Natural killer cell (primary cell): ENCODE measurements around the gene GABRB3. TPM values are rescaled to one million over a fixed set of nuclear protein-coding genes. Genes with fewer than 3 reads are reported as not detected.

Experiments used
- ATAC-seq, 3 donors: fragments of 150-1000 bp in 2 of 3; fragments of 200-7000 bp in 1 of 3; cut with Tn5 transposase; 1 replicate in 1 of 3; 2 replicates in 2 of 3; pipeline ENCODE4 v1.10.0; 2021; ENCODE audit warnings: mild to moderate bottlenecking in 2 of 3, moderate library complexity in 2 of 3
- DNase-seq, 2 donors: peaks; one replicate each; pipeline versions ENCODE4 v3.0.0 to v3.0.0-alpha.2; 2013 to 2021; ENCODE audit warnings: mixed read lengths in 1 of 2
- H3K27ac ChIP-seq: one replicate; pipeline ENCODE4 v1.5.1; 2013; ENCODE audit warnings: mild to moderate bottlenecking, low read length
- H3K27me3 ChIP-seq: one replicate; pipeline ENCODE4 v1.6.1; 2013; ENCODE audit warnings: low read length; ENCODE audit not compliant: control insufficient read depth, insufficient read depth
- H3K36me3 ChIP-seq: one replicate; pipeline ENCODE4 v1.6.1; 2013; ENCODE audit warnings: low read length; ENCODE audit not compliant: control insufficient read depth, insufficient read depth
- H3K4me1 ChIP-seq: one replicate; pipeline ENCODE4 v1.6.1; 2013; ENCODE audit warnings: low read length; ENCODE audit not compliant: control insufficient read depth, insufficient read depth
- H3K4me3 ChIP-seq: one replicate; pipeline ENCODE4 v1.5.1; 2013; ENCODE audit warnings: low read length
- H3K9me3 ChIP-seq: one replicate; pipeline ENCODE4 v1.6.1; 2013; ENCODE audit warnings: low read length; ENCODE audit not compliant: control insufficient read depth, insufficient read depth
- H3K27ac Mint-ChIP-seq, 2 donors: one replicate each; pipeline ENCODE4 v1.8.0; 2022; ENCODE audit warnings: mild to moderate bottlenecking in 2 of 2, mixed read lengths in 2 of 2, moderate library complexity in 1 of 2
- H3K27me3 Mint-ChIP-seq, 2 donors: one replicate each; pipeline ENCODE4 v1.8.0; 2022; ENCODE audit warnings: low read depth in 2 of 2, mixed read lengths in 2 of 2
- H3K36me3 Mint-ChIP-seq: one replicate; pipeline ENCODE4 v1.8.0; 2022; ENCODE audit warnings: mixed read lengths
- H3K4me1 Mint-ChIP-seq, 2 donors: one replicate each; pipeline ENCODE4 v1.8.0; 2022; ENCODE audit warnings: mixed read lengths in 2 of 2
- H3K4me3 Mint-ChIP-seq: one replicate; pipeline ENCODE4 v1.8.0; 2022; ENCODE audit warnings: mild to moderate bottlenecking, moderate library complexity, mixed read lengths
- H3K9me3 Mint-ChIP-seq, 2 donors: one replicate each; pipeline ENCODE4 v1.8.0; 2022; ENCODE audit warnings: mixed read lengths in 2 of 2
- CTCF ChIP-seq: fragments of 200-600 bp; IDR thresholded peaks from one replicate; pipeline ENCODE4 v1.8.0; 2022; ENCODE audit warnings: antibody characterized with exemption
- WGBS: methylation state at CpG from one replicate; pipeline ENCODE4 v1.1.7; 2013; ENCODE audit warnings: missing lambda C conversion rate; ENCODE audit not compliant: insufficient coverage; 5-methylcytosine and 5-hydroxymethylcytosine counted together
- intact Hi-C: fragments of 100-400 bp; cut with micrococcal nuclease; formaldehyde crosslinking; loops from one replicate; pipeline ENCODE4 v1.14.2; 2022
- total RNA-seq, 4 donors: library from RNA; stranded (reverse); fragments of 120-200 nt in 1 of 4; gene quantifications; one replicate each; pipeline versions ENCODE4 v1.2.3 to v1.2.4, GENCODE V29; 2013 to 2022

Gene GABRB3
- total RNA-seq, 3 donors from 2014 or later (not counting 1 experiment from before 2014, with no cell fraction given), result not detected

GRCh38 chr15:26781816-26782215, 8.9 kb upstream of the GABRB3 start:
- 76% methylated on average over 24 of the region's 24 CpGs for WGBS
- TF ChIP-seq CTCF, result no peak
- no peak overlapping the region for H3K4me3 ChIP-seq
- intact Hi-C loops, result no loop called here
- H3K27me3 ChIP-seq, result no peaks in the 10 kb centered on the region
- H3K9me3 Mint-ChIP-seq, result peaks cover 2 to 8% of the 10 kb centered on the region in 2 donors
- H3K4me1 ChIP-seq, result no peaks in the 10 kb centered on the region
- H3K27ac Mint-ChIP-seq, result no peak overlapping the region
- H3K4me3 Mint-ChIP-seq, result no peak overlapping the region
- H3K36me3 Mint-ChIP-seq, result no peaks in the 10 kb centered on the region
- H3K27me3 Mint-ChIP-seq, result no peaks in the 10 kb centered on the region
- H3K4me1 Mint-ChIP-seq, result no peaks in the 10 kb centered on the region
- no peaks in the 10 kb centered on the region for H3K36me3 ChIP-seq
- DNase-seq (no peak), ATAC-seq (no peak)
- H3K9me3 ChIP-seq, result peaks cover 3% of the 10 kb centered on the region
- no peak overlapping the region for H3K27ac ChIP-seq

GRCh38 chr15:26773917-26774316, 1.1 kb upstream of the GABRB3 start:
- Histone ChIP-seq H3K36me3 (no peaks in the 10 kb centered on the region), H3K27ac (no peak overlapping the region), H3K4me1 (no peaks in the 10 kb centered on the region), H3K9me3 (no peaks in the 10 kb centered on the region), H3K27me3 (peaks cover 2% of the 10 kb centered on the region), H3K4me3 (no peak overlapping the region)
- H3K27ac Mint-ChIP-seq, result no peak overlapping the region
- 24% methylated on average over 8 of the region's 8 CpGs for WGBS
- intact Hi-C loops, result no loop called here
- no peak for ATAC-seq
- peaks cover 15% of the 10 kb centered on the region for H3K36me3 Mint-ChIP-seq
- peak overlapping the region; percentile 68 for H3K4me3 Mint-ChIP-seq
- H3K27me3 Mint-ChIP-seq, result peaks cover 26 to 28% of the 10 kb centered on the region in 2 donors
- no peaks in the 10 kb centered on the region for H3K4me1 Mint-ChIP-seq
- no peak for TF ChIP-seq CTCF
- no peak for DNase-seq
- H3K9me3 Mint-ChIP-seq, result peaks cover 3 to 4% of the 10 kb centered on the region in 2 donors

DNA sequence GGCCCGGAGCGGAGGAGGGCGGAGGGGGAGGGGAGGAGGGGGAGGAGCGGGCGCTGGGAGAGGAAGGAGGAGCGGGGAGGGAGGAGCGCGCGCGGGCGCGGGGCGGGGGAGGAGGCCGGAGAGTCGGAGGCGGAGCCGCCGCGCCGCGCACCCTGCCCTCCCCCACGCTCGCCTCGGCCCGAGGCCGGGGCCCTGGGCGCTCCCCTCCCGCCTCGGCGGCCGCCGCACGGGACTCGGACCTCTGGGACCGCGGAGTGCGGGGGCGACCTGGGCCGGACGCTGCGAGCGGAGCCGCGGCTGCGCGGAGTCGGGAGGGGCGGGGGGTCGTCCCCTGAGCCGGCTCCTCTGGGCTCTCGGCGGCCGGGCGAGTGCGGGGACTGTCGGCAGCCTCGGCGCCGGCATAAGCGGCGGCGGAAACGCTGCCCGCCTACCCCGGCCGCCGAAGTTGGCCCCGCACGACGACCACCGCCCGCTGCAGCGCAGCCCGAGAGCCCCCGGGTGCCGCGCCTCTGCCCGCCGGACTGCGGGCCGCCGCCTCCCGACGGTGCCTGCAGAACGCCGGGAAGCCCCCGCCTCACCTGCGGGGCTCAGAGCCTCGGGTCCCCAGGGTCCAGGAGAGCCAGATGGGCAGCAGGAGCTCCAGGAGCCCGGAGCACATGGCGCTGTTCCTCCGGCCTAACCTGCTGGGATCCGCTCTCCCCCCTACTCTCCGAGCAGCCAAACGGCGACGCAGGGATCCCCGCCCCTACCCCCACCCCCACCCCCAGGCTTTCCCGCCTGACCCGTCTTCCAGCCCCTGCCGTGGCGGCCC, 406 bp upstream of the GABRB3 start:
- no peak for ATAC-seq
- no peak overlapping the region for H3K4me3 ChIP-seq
- DNase-seq, result no peak
- intact Hi-C loops, result no loop called here
- no peak overlapping the region for H3K27ac ChIP-seq
- H3K9me3 Mint-ChIP-seq, result peaks cover 2 to 4% of the 10 kb centered on the region in 2 donors
- no peaks in the 10 kb centered on the region for H3K4me1 Mint-ChIP-seq
- H3K9me3 ChIP-seq, result no peaks in the 10 kb centered on the region
- peak overlapping the region; percentile 68 for H3K4me3 Mint-ChIP-seq
- no peak overlapping the region for H3K27ac Mint-ChIP-seq
- no peak for TF ChIP-seq CTCF
- H3K36me3 ChIP-seq, result no peaks in the 10 kb centered on the region
- WGBS, result 5% methylated on average over 95 of the region's 102 CpGs
- H3K27me3 ChIP-seq, result peaks cover 2% of the 10 kb centered on the region
- H3K36me3 Mint-ChIP-seq, result peaks cover 15% of the 10 kb centered on the region
- peaks cover 26 to 28% of the 10 kb centered on the region in 2 donors for H3K27me3 Mint-ChIP-seq
- H3K4me1 ChIP-seq, result no peaks in the 10 kb centered on the region
